Panc1 (cell line): Measurements from ENCODE around the gene RAPGEFL1. TPM values are rescaled to one million over a fixed set of nuclear protein-coding genes. Genes with fewer than 3 reads are reported as not detected.

Source experiments
- ATAC-seq: fragments of 200-7000 bp; cut with Tn5 transposase; 2 replicates; pipeline ENCODE4 v1.9.1; 2020; ENCODE audit warnings: mild to moderate bottlenecking, moderate library complexity
- BruUV-seq: library from RNA; stranded (reverse); fragments of 400-500 nt; replicated peaks from 2 replicates; lab custom pipeline; 2021; lab: Mats Ljungman, UMichigan
- CTCF ChIA-PET: fragments of 300-600 bp; sonication (Branson Sonifier 250); formaldehyde crosslinking; loops from one replicate; lab custom pipeline; 2022; ENCODE audit warnings: antibody characterized with exemption; lab: Charles Lee
- POLR2A ChIA-PET: fragments of 300-600 bp; sonication (Branson Sonifier 250); formaldehyde crosslinking; loops from one replicate; lab custom pipeline; 2022; ENCODE audit warnings: antibody characterized with exemption; lab: Charles Lee
- DNase-seq: peaks from one replicate; pipeline ENCODE4 v3.0.0-alpha.2; 2010; ENCODE audit warnings: low read depth, low spot score
- H3K27ac ChIP-seq: 2 replicates; pipeline ENCODE4 v1.5.1; 2011; ENCODE audit warnings: mild to moderate bottlenecking, low read length, inconsistent platforms
- H3K27me3 ChIP-seq: fragments of 200-500 bp; sonication (Bioruptor generic); 2 replicates; pipeline ENCODE4 v1.6.0; 2014; ENCODE audit warnings: low read length, inconsistent platforms; ENCODE audit not compliant: control insufficient read depth, insufficient read depth
- H3K36me3 ChIP-seq: fragments of 200-500 bp; sonication (Bioruptor generic); 2 replicates; pipeline ENCODE4 v1.5.1; 2014; ENCODE audit warnings: inconsistent platforms, mild to moderate bottlenecking, low read length, moderate library complexity; ENCODE audit not compliant: control insufficient read depth, insufficient read depth
- H3K4me1 ChIP-seq: 2 replicates; pipeline ENCODE4 v1.5.1; 2011; ENCODE audit warnings: inconsistent platforms, mild to moderate bottlenecking, low read length, moderate library complexity; ENCODE audit not compliant: control insufficient read depth, insufficient read depth
- H3K4me3 ChIP-seq, 2 experiments: 2 replicates each; pipeline ENCODE4 v1.5.1; 2011 to 2012; ENCODE audit warnings: low read depth in 2 of 2, low read length in 2 of 2, mild to moderate bottlenecking in 2 of 2, inconsistent platforms in 1 of 2, moderate library complexity in 1 of 2
- H3K9me3 ChIP-seq: fragments of 200-500 bp; sonication (Bioruptor generic); 2 replicates; pipeline ENCODE4 v1.5.1; 2014; ENCODE audit warnings: low read depth, mild to moderate bottlenecking, inconsistent platforms, low read length, moderate library complexity; ENCODE audit not compliant: control insufficient read depth, insufficient read depth
- CTCF ChIP-seq: fragments of 450-650 bp; IDR thresholded peaks from 2 replicates; pipeline ENCODE4 v1.5.1; 2017; ENCODE audit warnings: mild to moderate bottlenecking
- POLR2AphosphoS5 ChIP-seq: IDR thresholded peaks from 2 replicates; pipeline ENCODE4 v1.6.1; 2012; ENCODE audit warnings: mild to moderate bottlenecking, low read depth, low read length, moderate library complexity
- REST ChIP-seq, 2 experiments: IDR thresholded peaks; 2 replicates each; pipeline ENCODE4 v1.6.1; 2011 to 2012; ENCODE audit warnings: low read depth in 2 of 2, control low read depth in 1 of 2, low read length in 1 of 2, mild to moderate bottlenecking in 1 of 2, moderate library complexity in 1 of 2; ENCODE audit not compliant: insufficient read depth in 1 of 2
- SIN3A ChIP-seq: IDR thresholded peaks from 2 replicates; pipeline ENCODE4 v1.6.1; 2012; ENCODE audit warnings: low read depth, mild to moderate bottlenecking, low read length, moderate library complexity, borderline replicate concordance; ENCODE audit not compliant: insufficient read depth
- TCF7L2 ChIP-seq: IDR thresholded peaks from 2 replicates; pipeline ENCODE4 v1.6.1; 2011; ENCODE audit warnings: mild to moderate bottlenecking, low read depth, low read length, inconsistent platforms
- in situ Hi-C: cut with HindIII; loops from 2 replicates; pipeline ENCODE4 v1.10.0; 2016; ENCODE audit warnings: low sequenced_read_pairs, low pct_unique_long_range_greater_than_20kb
- intact Hi-C: fragments of 100-400 bp; cut with micrococcal nuclease; formaldehyde crosslinking; loops from one replicate; pipeline ENCODE4 v1.10.0; 2022; ENCODE audit not compliant: unreplicated experiment
- microRNA-seq: library from miRNA; unstranded; fragments of <30 nt; microRNA quantifications from one replicate; pipeline ENCODE4 v1.1.0, GENCODE V29; 2020; ENCODE audit not compliant: unreplicated experiment
- total RNA-seq: library from RNA; stranded (reverse); gene quantifications from one replicate; pipeline ENCODE4 v1.2.1, GENCODE V29; 2021; ENCODE audit not compliant: unreplicated experiment

RAPGEFL1 gene
- total RNA-seq, 1 experiment from 2014 or later: 6.5 TPM

DNA sequence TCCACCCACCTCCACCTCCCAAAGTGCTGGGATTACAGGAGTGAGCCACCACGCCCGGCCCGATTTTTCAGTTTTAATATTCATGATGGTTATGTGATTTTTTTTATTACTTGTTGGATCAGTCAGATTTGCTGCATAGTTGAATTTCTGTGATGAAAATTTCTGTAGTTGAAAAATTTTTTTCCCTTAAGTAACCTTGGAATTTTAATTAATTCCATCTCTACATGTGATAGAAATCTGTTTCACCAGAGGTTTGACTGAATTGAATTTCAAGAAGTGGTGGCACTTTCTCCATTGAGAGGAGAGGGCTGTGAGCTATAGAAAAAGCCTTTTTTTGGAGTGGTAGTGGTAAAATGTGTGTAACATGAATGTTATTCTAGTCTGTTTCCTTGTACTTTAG, 66.5 kb downstream of the RAPGEFL1 start:
- POLR2A ChIA-PET: interaction anchor here (0.7 kb wide), 1 partner anchor 45 kb away, joined by 12 read pairs; no protein-coding TSS in a partner anchor
- H3K27me3 ChIP-seq: no peaks in the 10 kb centered on the region
- TF ChIP-seq REST (IDR thresholded peaks at IDR 0.05; ENCODE audit: insufficient read depth in 1 of 2, low read depth in 2 of 2, low read length in 1 of 2) (no peak), POLR2AphosphoS5 (no peak), SIN3A (no peak), TCF7L2 (no peak)
- H3K4me1 ChIP-seq: no peaks in the 10 kb centered on the region
- no TSS peak for BruUV-seq
- no peak overlapping the region for H3K27ac ChIP-seq
- no peaks in the 10 kb centered on the region for H3K9me3 ChIP-seq
- intact Hi-C loops (no loop called here), in situ Hi-C loops (no loop called here)
- CTCF ChIA-PET: interaction anchor here (0.6 kb wide), 2 partner anchors 42 to 225 kb away, joined by 4 to 10 read pairs; no protein-coding TSS in a partner anchor
- DNase-seq: no peak
- no peak overlapping the region for H3K4me3 ChIP-seq
- no peaks in the 10 kb centered on the region for H3K36me3 ChIP-seq
- no peak for ATAC-seq

DNA sequence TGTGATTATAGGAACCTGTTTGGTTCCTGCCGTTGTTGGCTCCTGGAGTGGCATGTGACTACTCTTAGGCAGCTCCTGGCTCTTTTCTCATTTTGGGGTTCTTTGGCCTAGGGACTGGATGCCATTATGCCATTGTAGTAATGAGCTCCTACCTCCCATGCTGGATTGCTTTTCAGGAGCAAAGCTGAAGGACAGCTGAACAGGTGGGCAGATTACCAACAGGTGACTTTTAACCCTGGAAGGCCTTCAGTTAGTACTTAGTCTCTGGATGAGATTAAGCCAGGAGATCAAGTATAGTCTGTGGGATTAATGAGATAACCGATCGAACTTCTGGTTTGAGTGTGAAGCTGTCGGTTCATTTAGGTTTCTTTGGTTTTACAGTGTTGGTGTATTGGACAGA, 67.0 kb downstream of the RAPGEFL1 start:
- intact Hi-C loops: no loop called here
- CTCF ChIA-PET: interaction anchor here (0.6 kb wide), 1 partner anchor 42 kb away, joined by 10 read pairs; no protein-coding TSS in a partner anchor

More for the DNA sequence above, 67.0 kb downstream of the RAPGEFL1 start:
- DNase-seq (no peak), ATAC-seq (no peak)
- Histone ChIP-seq H3K27ac (no peak overlapping the region), H3K27me3 (no peaks in the 10 kb centered on the region), H3K36me3 (no peaks in the 10 kb centered on the region), H3K9me3 (no peaks in the 10 kb centered on the region), H3K4me1 (no peaks in the 10 kb centered on the region), H3K4me3 (no peak overlapping the region)
- BruUV-seq: no TSS peak
- in situ Hi-C loops: no loop called here
- POLR2A ChIA-PET: interaction anchor here (0.7 kb wide), 1 partner anchor 44 kb away, joined by 12 read pairs; no protein-coding TSS in a partner anchor
- TF ChIP-seq CTCF (no peak), POLR2AphosphoS5 (no peak), SIN3A (no peak), REST (IDR thresholded peaks at IDR 0.05; ENCODE audit: insufficient read depth in 1 of 2, low read depth in 2 of 2, low read length in 1 of 2) (no peak), TCF7L2 (no peak)

Small RNAs within 50 kb of the gene (microRNA-seq; reads per million reads assigned to microRNA genes)
- gene MIR6866 (0.95 reads per million), gene MIR6867 (not detected)

Other genes starting within 250 kb of the RAPGEFL1 start
- 55.1 TPM for gene ORMDL3, start 249.9 kb upstream of the RAPGEFL1 start, total RNA-seq
- not detected for gene LRRC3C, start 249.7 kb upstream of the RAPGEFL1 start, total RNA-seq
- gene GSDMA, start 214.5 kb upstream of the RAPGEFL1 start, total RNA-seq: not detected
- gene PSMD3, start 196.7 kb upstream of the RAPGEFL1 start, total RNA-seq: 175 TPM
- not detected for gene CSF3, start 162.0 kb upstream of the RAPGEFL1 start, total RNA-seq
- 93.9 TPM for gene MED24, start 123.1 kb upstream of the RAPGEFL1 start, total RNA-seq
- 11.7 TPM for gene THRA, start 114.5 kb upstream of the RAPGEFL1 start, total RNA-seq
- gene NR1D1, start 76.9 kb upstream of the RAPGEFL1 start, total RNA-seq: 8.8 TPM
- 96.3 TPM for gene MSL1, start 55.5 kb upstream of the RAPGEFL1 start, total RNA-seq
- gene CASC3, start 36.9 kb upstream of the RAPGEFL1 start, total RNA-seq: 97.4 TPM
- gene WIPF2, start 41.8 kb downstream of the RAPGEFL1 start, total RNA-seq: 45.9 TPM
- 66.3 TPM for gene CDC6, start 110.4 kb downstream of the RAPGEFL1 start, total RNA-seq
- gene RARA, start 131.7 kb downstream of the RAPGEFL1 start, total RNA-seq: 55.6 TPM
- 0.33 TPM for gene GJD3, start 187.3 kb downstream of the RAPGEFL1 start, total RNA-seq
- gene TOP2A, start 240.4 kb downstream of the RAPGEFL1 start, total RNA-seq: 230 TPM